ENCODE measurements around the gene ABLIM2.

ABLIM2 gene

GRCh38 chr4:8082517-8083055 lies 76.0 kb downstream of the ABLIM2 start:
- DNase-seq = no peak

DNA sequence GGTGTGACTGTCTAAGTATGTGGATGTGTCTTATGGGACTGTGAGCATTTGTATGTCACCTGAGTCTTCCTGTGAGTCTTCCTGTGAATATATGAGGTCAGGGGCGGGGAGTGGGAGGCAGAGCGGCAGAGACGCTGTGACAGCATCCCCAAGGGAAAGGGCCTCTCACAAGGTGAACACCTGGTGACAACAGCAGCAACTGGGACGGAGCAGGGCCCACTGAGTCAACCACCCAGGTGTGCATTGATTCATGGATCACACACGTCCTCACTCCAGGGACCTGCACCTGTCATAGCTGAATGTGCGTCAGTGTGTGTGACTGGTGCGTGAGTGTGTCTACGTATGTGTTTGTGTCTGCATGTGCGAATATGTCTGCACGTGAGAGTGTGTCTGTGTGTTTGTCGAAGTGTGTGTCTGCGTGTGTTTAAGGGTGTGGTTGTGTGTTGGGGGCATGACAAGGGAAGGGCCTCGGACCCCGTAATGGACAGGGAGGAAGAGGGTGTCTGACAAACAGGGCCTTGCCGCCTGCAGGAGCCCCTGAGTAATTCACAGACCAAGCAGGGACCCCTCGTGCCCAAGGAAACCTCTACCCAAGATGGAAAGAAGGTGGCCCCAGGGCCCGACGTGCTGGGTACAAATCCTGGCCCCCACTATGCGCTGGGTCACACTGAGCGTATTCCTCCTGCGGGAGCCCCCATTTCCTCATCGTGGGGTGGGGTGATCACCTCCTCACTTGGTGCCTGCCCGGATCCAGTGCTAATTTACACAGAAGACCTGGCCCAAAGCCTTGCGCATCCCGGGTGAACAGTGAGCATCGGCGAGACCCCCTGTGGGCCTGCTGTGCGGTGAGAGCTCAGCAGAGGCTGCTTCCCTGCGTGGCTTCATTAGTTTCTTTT lies 76.7 kb downstream of the ABLIM2 start:
- no peak for DNase-seq

DNA sequence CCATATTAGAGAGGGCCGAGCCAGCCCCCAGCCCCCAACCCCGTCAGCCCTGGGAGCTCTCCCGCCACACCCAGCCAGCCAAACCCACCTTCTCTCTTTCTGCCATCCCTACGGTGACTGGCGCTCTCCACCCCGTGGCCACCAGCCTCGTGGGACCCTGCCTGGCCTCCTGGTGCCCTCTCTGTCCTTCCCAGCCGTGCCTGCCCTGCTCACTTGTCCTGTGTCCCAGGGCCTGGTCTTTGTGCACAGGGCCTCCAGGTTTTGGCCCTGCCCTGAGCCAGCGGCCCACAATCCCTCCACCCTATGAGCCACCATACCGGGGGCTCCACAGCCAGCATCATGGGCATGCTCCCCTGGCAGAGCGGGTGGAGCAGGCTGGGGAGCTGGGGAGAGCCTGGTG lies 77.4 kb downstream of the ABLIM2 start:
- no peak for DNase-seq

DNA sequence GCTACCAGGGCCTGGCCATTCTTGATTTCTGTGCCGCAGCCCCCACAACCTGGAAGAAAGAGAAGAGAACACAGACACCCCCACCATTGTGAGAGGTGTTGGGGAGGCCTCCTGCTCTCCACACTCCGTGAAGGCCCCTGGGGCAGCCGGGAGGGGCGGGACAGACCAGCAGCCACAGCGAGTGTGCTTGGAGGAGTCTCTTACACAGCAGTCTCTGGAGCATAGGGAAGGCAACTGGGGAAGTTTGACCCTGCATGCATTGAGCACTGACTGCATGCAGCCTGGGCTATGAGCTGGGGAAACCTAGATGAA lies 77.9 kb downstream of the ABLIM2 start:
- no peak for DNase-seq

- no peak for DNase-seq
Measured at GRCh38 chr4:8079916-8080753, 78.5 kb downstream of the ABLIM2 start.

GRCh38 chr4:8079031-8079885 lies 79.4 kb downstream of the ABLIM2 start:
- no peak for DNase-seq

DNA sequence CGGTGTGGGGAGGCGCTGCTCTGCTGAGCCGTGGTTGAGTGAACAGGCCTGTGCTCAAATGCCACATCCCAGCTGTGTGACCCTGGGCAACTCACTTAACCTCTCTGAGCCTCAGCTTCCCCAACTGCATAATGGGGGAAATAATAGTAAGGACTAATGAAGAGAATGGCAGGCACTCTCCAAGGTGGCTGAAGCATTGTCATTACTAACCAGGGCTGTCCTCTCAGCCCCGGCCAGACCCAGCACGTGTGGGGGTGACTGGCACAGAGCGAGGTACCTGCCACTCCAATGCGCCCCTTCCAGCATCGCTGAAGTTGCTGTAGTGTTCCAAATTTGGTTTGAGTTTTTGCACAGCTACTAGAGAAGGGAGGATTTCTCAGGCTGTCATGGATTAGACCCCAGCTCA lies 80.0 kb downstream of the ABLIM2 start:
- DNase-seq = no peak

GRCh38 chr4:8078109-8078494 lies 80.5 kb downstream of the ABLIM2 start:
- no peak for DNase-seq

DNA sequence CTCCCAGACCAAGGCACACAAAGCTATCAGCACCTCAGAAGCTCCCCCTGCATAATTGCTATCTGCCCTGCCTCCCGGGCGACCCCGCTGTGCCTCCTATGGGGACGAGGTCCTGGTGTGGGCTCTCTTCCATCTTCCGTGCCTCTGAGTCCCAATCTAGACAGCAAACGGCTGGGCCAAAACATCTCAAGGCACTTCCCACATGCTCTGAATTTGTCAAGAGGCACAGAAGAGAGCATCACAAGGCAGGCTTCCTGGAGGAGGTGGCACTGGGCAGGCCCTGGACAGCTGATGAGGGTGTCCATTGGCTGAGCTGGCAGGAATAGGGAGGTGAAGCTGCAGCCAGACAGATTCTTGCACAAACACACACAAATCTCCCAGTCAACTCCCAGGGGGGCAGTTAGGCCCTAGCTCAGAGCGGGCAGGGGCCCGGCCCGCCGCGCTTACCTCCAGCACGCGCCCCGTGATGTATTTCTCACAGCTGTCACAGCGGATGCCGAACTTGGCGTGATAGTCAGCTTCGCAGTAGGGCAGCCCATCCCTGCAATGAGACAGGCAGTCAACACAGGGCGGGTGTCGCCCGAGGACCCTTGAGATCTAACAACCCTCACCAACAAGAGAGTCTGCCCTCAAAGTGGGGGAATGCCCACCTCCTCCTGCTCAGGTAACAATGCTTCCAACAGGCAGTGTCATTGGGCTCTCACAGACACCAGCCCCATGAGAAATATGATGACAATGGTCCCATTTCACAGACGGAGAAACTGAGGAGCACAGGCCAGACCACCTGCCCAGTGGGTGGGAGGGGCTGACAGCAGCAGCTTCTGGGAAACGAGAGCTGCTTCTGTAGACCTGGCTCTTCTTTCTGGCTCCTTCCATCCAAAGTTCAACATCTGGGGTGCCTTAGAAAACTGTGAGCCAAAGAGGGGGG lies 81.2 kb downstream of the ABLIM2 start:
- DNase-seq = no peak

GRCh38 chr4:8076023-8076422 lies 82.6 kb downstream of the ABLIM2 start:
- no peak for DNase-seq

DNA sequence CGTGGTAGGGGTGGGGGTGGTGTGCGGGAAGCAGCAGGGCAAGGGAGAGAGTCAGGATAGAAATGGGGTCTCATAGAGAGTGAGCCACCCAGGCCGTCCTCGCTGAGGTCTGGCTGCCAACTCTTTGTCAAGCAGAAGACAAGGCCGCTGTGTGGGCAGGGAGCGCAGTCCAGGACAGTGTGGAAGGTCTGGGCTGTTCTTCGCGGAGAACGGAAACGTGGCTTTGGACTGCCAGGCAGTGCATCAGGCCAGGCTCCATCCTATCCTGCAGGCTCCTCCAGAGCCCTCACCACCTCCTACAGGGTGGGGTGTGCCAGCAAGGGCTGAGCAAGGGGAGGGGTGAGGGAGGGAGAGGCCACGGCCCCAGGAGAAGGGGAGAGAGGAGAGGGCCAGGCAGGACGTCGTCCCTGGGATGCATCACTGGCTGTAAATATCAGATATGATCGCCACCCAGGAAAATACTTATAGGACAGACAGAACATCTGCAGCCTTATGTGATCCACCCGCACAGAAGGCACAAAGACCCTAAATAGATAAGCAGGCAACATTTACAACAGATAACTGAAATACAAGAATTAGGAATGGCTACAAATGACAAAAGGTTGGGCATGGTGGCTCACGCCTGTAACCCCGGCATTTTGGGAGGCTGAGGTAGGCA lies 85.3 kb downstream of the ABLIM2 start:
- no peak for DNase-seq

- DNase-seq = no peak
Measured at GRCh38 chr4:8072235-8072968, 86.2 kb downstream of the ABLIM2 start.

GRCh38 chr4:8071766-8072165 lies 86.8 kb downstream of the ABLIM2 start:
- DNase-seq = no peak

GRCh38 chr4:8070736-8071718 lies 87.6 kb downstream of the ABLIM2 start:
- no peak for DNase-seq

GRCh38 chr4:8069102-8069752 lies 89.4 kb downstream of the ABLIM2 start:
- no peak for DNase-seq

DNA sequence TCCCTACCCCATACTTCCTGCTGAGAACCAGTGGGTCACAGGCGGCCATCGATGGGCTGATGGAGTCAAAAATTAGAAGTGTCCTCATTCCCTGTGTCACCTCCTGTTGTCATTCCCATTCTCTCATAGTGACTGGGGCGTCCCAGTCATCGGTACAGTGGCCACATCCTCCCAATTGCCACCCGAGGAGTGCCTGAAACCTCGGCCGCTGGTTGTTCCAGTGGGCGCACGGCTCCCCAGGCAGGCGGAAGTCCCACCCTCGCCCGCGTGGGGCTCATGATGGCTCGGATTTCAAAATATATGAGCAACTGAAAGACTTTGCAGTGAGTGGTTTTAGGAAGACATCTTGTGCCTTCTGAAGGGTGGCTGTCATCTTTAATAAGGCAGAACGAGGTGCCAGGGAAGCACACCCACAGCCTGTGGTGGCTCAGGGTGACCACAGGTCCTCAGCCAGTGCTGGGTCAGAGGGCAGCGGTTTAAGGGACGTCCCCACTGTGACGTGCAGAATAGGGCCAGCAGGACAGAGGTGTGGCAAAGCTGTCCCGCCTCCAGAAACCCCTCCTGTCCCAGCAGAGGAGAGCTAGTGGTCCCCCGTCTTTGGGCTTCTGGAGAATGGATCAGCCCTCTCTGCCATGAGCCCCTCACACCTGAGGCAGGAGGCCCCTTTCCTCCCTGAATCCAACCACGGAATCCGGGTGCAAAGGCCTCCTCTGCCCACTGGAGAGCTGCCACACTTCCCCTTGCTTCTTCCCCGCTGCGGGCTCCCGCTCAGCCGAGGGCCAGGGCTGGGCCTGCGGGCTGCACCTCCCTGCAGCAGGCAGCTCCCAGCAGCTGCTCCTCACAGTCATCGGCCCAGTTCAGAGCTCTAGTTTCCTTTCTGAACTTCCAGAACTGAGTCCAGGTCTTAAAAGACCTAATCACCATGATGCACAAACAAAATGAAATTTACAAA lies 90.4 kb downstream of the ABLIM2 start:
- no peak for DNase-seq

DNA sequence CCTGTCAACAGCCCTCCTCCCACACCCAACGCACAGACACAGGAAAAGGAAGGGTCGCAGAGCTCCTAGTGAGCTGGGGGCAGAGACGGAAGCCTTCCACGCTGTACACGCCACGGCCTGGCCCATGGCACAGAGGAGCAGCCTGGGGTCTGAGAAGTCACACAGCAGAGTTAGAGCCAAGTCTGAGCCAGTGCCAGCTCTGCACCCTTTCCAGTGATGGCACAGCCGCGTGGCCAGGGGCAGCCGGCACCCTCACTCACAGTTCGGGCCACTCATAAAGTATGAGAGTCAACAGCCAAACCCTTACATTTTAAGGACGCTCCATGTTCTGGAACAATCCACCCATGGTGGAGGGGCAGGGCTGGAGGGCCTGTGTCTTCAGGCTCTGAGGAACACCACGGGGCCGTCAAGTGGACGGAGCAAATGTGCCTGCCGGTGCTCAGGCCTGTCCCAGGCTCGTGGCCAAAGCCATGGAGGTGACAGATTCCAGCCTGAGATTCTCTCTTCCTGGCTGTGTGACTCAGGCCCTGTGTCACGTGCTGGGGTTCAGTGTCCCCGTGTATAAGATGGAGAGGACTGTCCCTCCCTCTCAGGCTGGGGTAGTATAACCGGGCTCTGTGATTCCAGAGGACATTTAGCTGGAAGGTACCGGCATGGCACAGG lies 91.2 kb downstream of the ABLIM2 start:
- DNase-seq = no peak

Data from effector CD4-positive, alpha-beta T cell (primary cell).